ENCODE data around the gene SPEF2. TPM values are rescaled to one million over a fixed set of nuclear protein-coding genes. Genes with fewer than 3 reads are reported as not detected.

SPEF2 gene
- total and polyA plus RNA-seq, 9 of the 15 experiments (the other 6 are each of a cell fraction or from before 2014, with no cell fraction given), result 0.11 to 0.62 (median 0.20) TPM; not detected in 2

DNA sequence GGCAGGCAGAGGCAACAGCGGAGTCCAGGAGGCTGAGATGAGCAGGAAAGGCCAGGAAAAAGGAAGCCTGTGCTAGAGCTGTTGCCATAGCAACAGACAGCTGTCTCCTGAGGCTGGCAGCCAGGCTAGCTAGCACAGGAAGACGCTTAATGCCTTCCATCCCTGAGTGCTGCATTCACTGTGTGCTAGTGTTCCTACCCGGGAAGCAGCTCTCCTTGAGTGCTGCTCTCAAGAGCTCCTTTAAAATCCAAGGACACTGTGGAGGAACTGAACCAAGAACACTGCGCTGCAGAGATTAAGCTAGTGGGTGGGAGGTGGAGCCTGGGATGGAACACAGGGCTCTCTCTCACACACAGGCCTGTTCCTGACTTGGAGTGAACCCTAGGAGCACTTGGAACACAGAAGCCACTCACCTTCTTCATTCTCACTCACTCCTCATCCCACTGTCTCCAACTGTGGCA, 185.6 kb downstream of the SPEF2 start:
- intact Hi-C loops (cut with micrococcal nuclease), result no loop called here
- H3K4me1 ChIP-seq (replicated peaks in 1 of 2; ENCODE audit: control insufficient read depth in 2 of 2, insufficient read depth in 2 of 2, low read length in 2 of 2), result no peaks in the 10 kb centered on the region
- CTCF ChIA-PET (ENCODE audit: low intra/inter-chr PET ratio), result no interaction called here
- no peak for FAIRE-seq
- no peak overlapping the region for H2AFZ ChIP-seq (ENCODE audit: low read depth, low read length)
- no peak overlapping the region for H3K27ac ChIP-seq (ENCODE audit: extremely low read depth, low read depth, low read length)
- no peak for ATAC-seq
- 0 out of 5 replicates have a peak, but pooled peaks cover 0 to under 1% of the 10 kb centered on the region in 2 experiments for H3K27me3 ChIP-seq (ENCODE audit: control insufficient read depth in 2 of 2, insufficient read depth in 2 of 2, low read length in 2 of 2)
- no peaks in the 10 kb centered on the region for H3K9me1 ChIP-seq (ENCODE audit: control insufficient read depth, insufficient read depth, low read length)
- no peaks in the 10 kb centered on the region for H3K36me3 ChIP-seq (ENCODE audit: control insufficient read depth, insufficient read depth, low read length)
- no peak for DNase-seq (ENCODE audit: extremely low read depth in 1 of 4, low spot score in 3 of 4)
- no peak overlapping the region for H3K9ac ChIP-seq (ENCODE audit: insufficient read depth in 1 of 2, low read depth in 2 of 2, low read length in 2 of 2)
- H3K79me2 ChIP-seq (ENCODE audit: control insufficient read depth, insufficient read depth, low read length), result no peaks in the 10 kb centered on the region
- no peaks in the 10 kb centered on the region for H3K9me3 ChIP-seq (replicated peaks; ENCODE audit: control insufficient read depth, insufficient read depth, low read depth, low read length)
- in situ Hi-C loops (cut with MboI), result no loop called here
- TF ChIP-seq SAFB2 (IDR thresholded peaks at IDR 0.05; ENCODE audit: borderline replicate concordance, low read depth, low read length, severe bottlenecking) (no peak), RFX1 (IDR thresholded peaks at IDR 0.05) (peak; percentile 84)
- POLR2A ChIA-PET, result no interaction called here
- WGBS (ENCODE audit: insufficient coverage, low coverage, missing lambda C conversion rate), result 3% methylated on average over 4 of the region's 4 CpGs
- no peak overlapping the region for H3K4me2 ChIP-seq (ENCODE audit: insufficient read depth, low read length)
- no TSS peak for BruUV-seq (replicated peaks)
- H3K4me3 ChIP-seq, result no peak overlapping the region
- no peaks in the 10 kb centered on the region for H4K20me1 ChIP-seq (replicated peaks; ENCODE audit: control insufficient read depth, insufficient read depth, low read length)

DNA sequence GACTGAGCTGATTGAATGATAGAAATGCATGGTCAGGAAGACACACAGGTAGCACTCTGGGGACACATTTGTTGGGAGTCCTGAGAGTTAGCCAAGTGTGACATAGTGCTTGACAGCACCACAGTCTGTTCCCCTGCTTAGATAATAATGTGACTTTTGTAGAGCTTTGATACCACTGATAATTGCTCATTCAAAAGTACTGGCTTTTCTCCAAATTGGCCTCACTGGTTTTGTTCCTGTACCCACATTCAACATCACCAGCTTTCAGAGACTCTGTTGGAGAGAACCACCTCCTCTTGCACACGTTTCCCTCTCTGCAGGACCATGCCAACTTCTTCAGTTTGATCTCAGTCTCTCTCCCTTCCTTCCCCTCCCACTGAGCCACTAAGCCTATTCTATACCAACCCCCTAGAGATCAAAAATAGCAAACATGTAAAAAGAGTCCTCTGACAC, 186.6 kb downstream of the SPEF2 start:
- BruUV-seq (replicated peaks), result no TSS peak
- no peaks in the 10 kb centered on the region for H3K9me1 ChIP-seq (ENCODE audit: control insufficient read depth, insufficient read depth, low read length)
- TF ChIP-seq, protein P1, sequence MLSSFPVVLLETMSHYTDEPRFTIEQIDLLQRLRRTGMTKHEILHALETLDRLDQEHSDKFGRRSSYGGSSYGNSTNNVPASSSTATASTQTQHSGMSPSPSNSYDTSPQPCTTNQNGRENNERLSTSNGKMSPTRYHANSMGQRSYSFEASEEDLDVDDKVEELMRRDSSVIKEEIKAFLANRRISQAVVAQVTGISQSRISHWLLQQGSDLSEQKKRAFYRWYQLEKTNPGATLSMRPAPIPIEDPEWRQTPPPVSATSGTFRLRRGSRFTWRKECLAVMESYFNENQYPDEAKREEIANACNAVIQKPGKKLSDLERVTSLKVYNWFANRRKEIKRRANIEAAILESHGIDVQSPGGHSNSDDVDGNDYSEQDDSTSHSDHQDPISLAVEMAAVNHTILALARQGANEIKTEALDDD (IDR thresholded peaks at IDR 0.05), result no peak
- no peak for TF ChIP-seq CTBP1 (IDR thresholded peaks at IDR 0.05; ENCODE audit: borderline replicate concordance)
- no peak for TF ChIP-seq FUS (optimal IDR thresholded peaks at IDR 0.05; ENCODE audit: low read depth, low read length)
- TF ChIP-seq CHD4 (IDR thresholded peaks at IDR 0.05; ENCODE audit: insufficient read depth, insufficient replicate concordance, low read depth, low read length, poor library complexity, severe bottlenecking), result no peak
- TF ChIP-seq, protein P2, sequence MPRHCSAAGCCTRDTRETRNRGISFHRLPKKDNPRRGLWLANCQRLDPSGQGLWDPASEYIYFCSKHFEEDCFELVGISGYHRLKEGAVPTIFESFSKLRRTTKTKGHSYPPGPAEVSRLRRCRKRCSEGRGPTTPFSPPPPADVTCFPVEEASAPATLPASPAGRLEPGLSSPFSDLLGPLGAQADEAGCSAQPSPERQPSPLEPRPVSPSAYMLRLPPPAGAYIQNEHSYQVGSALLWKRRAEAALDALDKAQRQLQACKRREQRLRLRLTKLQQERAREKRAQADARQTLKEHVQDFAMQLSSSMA (CRISPR knock-in tag; IDR thresholded peaks at IDR 0.05), result no peak
- no peak for TF ChIP-seq ZKSCAN3 (CRISPR knock-in tag; IDR thresholded peaks at IDR 0.05)
- no peak for TF ChIP-seq RUNX1 (IDR thresholded peaks at IDR 0.05; ENCODE audit: low read depth)
- TF ChIP-seq DNMT1 (IDR thresholded peaks at IDR 0.05), result no peak
- TF ChIP-seq MXI1 (IDR thresholded peaks at IDR 0.05; ENCODE audit: low read depth, low read length), result no peak
- TF ChIP-seq, protein P3, sequence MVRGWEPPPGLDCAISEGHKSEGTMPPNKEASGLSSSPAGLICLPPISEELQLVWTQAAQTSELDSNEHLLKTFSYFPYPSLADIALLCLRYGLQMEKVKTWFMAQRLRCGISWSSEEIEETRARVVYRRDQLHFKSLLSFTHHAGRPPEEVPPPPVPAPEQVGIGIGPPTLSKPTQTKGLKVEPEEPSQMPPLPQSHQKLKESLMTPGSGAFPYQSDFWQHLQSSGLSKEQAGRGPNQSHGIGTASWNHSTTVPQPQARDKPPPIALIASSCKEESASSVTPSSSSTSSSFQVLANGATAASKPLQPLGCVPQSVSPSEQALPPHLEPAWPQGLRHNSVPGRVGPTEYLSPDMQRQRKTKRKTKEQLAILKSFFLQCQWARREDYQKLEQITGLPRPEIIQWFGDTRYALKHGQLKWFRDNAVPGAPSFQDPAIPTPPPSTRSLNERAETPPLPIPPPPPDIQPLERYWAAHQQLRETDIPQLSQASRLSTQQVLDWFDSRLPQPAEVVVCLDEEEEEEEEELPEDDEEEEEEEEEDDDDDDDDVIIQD (CRISPR knock-in tag; IDR thresholded peaks at IDR 0.05), result no peak
- TF ChIP-seq BCOR (IDR thresholded peaks at IDR 0.05), result no peak
- no peak for TF ChIP-seq SMARCA5 (IDR thresholded peaks at IDR 0.05)
- TF ChIP-seq HDAC1 (IDR thresholded peaks at IDR 0.05), result no peak

More for the DNA sequence above, 186.6 kb downstream of the SPEF2 start:
- POLR2A ChIA-PET, result interaction anchor here (1.2 to 1.4 kb wide), 2 partner anchors 10 to 14 kb away, joined by 3 to 4 read pairs; no protein-coding TSS in a partner anchor
- no peaks in the 10 kb centered on the region for H3K9me3 ChIP-seq (replicated peaks; ENCODE audit: control insufficient read depth, insufficient read depth, low read depth, low read length)
- intact Hi-C loops (cut with micrococcal nuclease), result no loop called here
- no peak for DNase-seq (ENCODE audit: extremely low read depth in 1 of 4, low spot score in 3 of 4)
- H3K27me3 ChIP-seq (ENCODE audit: control insufficient read depth in 2 of 2, insufficient read depth in 2 of 2, low read length in 2 of 2), result no peaks in the 10 kb centered on the region
- no peaks in the 10 kb centered on the region for H3K36me3 ChIP-seq (ENCODE audit: control insufficient read depth, insufficient read depth, low read length)
- ATAC-seq, result no peak
- FAIRE-seq, result no peak
- no peak overlapping the region for H3K27ac ChIP-seq (ENCODE audit: extremely low read depth, low read depth, low read length)
- 0% methylated on average over 1 of the region's 1 CpG for WGBS (ENCODE audit: insufficient coverage, low coverage, missing lambda C conversion rate)
- no peak overlapping the region for H3K4me2 ChIP-seq (ENCODE audit: insufficient read depth, low read length)
- H2AFZ ChIP-seq (ENCODE audit: low read depth, low read length), result no peak overlapping the region
- no peaks in the 10 kb centered on the region for H4K20me1 ChIP-seq (replicated peaks; ENCODE audit: control insufficient read depth, insufficient read depth, low read length)
- H3K79me2 ChIP-seq (ENCODE audit: control insufficient read depth, insufficient read depth, low read length), result no peaks in the 10 kb centered on the region
- no peaks in the 10 kb centered on the region for H3K4me1 ChIP-seq (replicated peaks in 1 of 2; ENCODE audit: control insufficient read depth in 2 of 2, insufficient read depth in 2 of 2, low read length in 2 of 2)
- no peak overlapping the region for H3K4me3 ChIP-seq
- H3K9ac ChIP-seq (ENCODE audit: insufficient read depth in 1 of 2, low read depth in 2 of 2, low read length in 2 of 2), result no peak overlapping the region
- CTCF ChIA-PET (ENCODE audit: low intra/inter-chr PET ratio), result interaction anchor here (0.6 kb wide), 1 partner anchor 200 kb away, joined by 3 read pairs; no protein-coding TSS in a partner anchor
- in situ Hi-C loops (cut with MboI), result no loop called here
